Activated naive CD4-positive, alpha-beta T cell treated with anti-CD3 and anti-CD28 coated beads, Interleukin-2, amount 10 ng/mL, durations not matched to agents 7 days and 5 days (primary cell): ENCODE data around the gene LIPI.

Source experiments
- CTCF ChIA-PET: fragments of 350-600 bp; sonication (Branson Sonifier 250); formaldehyde crosslinking; loops from one replicate; lab custom pipeline; 2021; ENCODE audit warnings: antibody characterized with exemption; lab: Charles Lee
- DNase-seq: peaks from one replicate; pipeline ENCODE4 v3.0.0-alpha.2; 2020
- H3K27ac Mint-ChIP-seq: one replicate; pipeline ENCODE4 v1.8.0; 2021; ENCODE audit warnings: mild to moderate bottlenecking, moderate library complexity, mixed read lengths
- H3K27me3 Mint-ChIP-seq: one replicate; pipeline ENCODE4 v1.8.0; 2021; ENCODE audit warnings: mild to moderate bottlenecking, mixed read lengths
- H3K36me3 Mint-ChIP-seq: one replicate; pipeline ENCODE4 v1.8.0; 2021; ENCODE audit warnings: mixed read lengths
- H3K4me1 Mint-ChIP-seq: one replicate; pipeline ENCODE4 v1.8.0; 2021; ENCODE audit warnings: mixed read lengths
- H3K4me3 Mint-ChIP-seq: one replicate; pipeline ENCODE4 v1.8.0; 2021; ENCODE audit warnings: mild to moderate bottlenecking, moderate library complexity, mixed read lengths
- H3K9me3 Mint-ChIP-seq: one replicate; pipeline ENCODE4 v1.8.0; 2021; ENCODE audit warnings: mixed read lengths

LIPI gene

DNA sequence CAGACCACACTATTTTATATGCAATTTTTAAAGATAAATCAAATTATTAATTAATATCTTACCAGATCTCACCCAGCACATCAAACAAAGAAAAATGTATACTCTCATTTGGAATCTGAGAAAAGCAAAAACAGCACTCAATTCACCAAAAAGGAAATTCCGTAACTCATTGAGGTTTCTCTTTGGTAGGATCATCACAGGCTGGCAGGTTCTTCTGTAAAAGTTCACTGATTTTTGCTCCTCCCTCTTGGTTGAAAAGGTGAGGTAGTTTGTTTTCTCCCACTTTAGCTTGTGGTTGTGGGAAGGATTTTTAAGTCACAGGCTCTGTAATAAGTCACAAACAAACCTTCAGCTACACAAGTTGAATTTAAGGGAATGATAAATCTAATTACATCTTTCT is at the start of gene LIPI:
TSS of gene LIPI (minus strand) at position 218 of the 400 bp plus-strand sequence. CDS start at position 108, 110 bp downstream.
- no peaks in the 10 kb centered on the region for H3K36me3 Mint-ChIP-seq
- no peak within 1 kb of the TSS for H3K4me3 Mint-ChIP-seq
- H3K27ac Mint-ChIP-seq = no peak within 1 kb of the TSS
- DNase-seq = no peak
- peaks cover 10% of the 10 kb centered on the region for H3K27me3 Mint-ChIP-seq
- CTCF ChIA-PET = no interaction called here
- H3K9me3 Mint-ChIP-seq = no peaks in the 10 kb centered on the region
- H3K4me1 Mint-ChIP-seq = no peaks in the 10 kb centered on the region

DNA sequence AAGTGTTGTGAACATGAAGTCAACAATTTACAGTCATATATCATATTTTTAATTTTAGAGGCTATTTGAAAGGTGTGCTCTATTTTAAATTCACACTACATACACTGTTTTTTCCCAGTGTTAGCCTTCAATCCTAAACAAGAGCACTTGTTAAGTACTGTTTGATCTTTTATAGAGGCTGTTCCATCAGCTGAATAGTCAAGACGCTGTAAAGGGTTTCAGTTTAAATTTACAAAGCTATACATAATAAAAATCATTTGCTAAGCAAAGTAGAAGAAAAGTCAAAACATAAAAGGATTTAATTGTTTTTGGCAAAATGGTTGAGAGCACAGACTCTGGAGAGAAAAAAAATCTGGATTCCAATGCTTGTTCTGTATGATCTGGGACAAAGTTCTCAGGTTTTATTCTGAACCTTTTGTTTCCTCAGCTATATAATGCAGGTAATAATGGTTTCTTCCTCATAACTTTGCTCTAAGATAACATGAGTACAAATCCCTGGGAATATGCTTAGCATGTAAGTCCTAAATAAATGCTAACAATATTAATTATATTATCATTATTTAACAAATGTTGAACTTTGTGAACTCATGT is 49.5 kb upstream of the LIPI start:
- Mint-ChIP-seq H3K4me3 (no peak overlapping the region), H3K4me1 (no peaks in the 10 kb centered on the region), H3K27ac (no peak overlapping the region), H3K9me3 (no peaks in the 10 kb centered on the region), H3K36me3 (no peaks in the 10 kb centered on the region), H3K27me3 (no peaks in the 10 kb centered on the region)
- no peak for DNase-seq
- CTCF ChIA-PET = interaction anchor here (1.0 to 2.3 kb wide), 4 partner anchors 8 to 600 kb away, joined by 4 to 9 read pairs (median 4); no protein-coding TSS in a partner anchor

GRCh38 chr21:14259747-14260146 is 49.0 kb upstream of the LIPI start:
- no peaks in the 10 kb centered on the region for H3K4me1 Mint-ChIP-seq
- DNase-seq = no peak
- no peaks in the 10 kb centered on the region for H3K27me3 Mint-ChIP-seq
- H3K4me3 Mint-ChIP-seq = no peak overlapping the region
- no peaks in the 10 kb centered on the region for H3K9me3 Mint-ChIP-seq
- CTCF ChIA-PET = interaction anchor here (1.0 to 2.3 kb wide), 4 partner anchors 8 to 600 kb away, joined by 4 to 9 read pairs (median 4); no protein-coding TSS in a partner anchor
- H3K36me3 Mint-ChIP-seq = no peaks in the 10 kb centered on the region
- no peak overlapping the region for H3K27ac Mint-ChIP-seq

GRCh38 chr21:14251336-14251735 is 40.6 kb upstream of the LIPI start:
- Mint-ChIP-seq H3K36me3 (no peaks in the 10 kb centered on the region), H3K27me3 (peaks cover 4% of the 10 kb centered on the region), H3K27ac (no peak overlapping the region), H3K4me1 (peaks cover 2% of the 10 kb centered on the region), H3K9me3 (no peaks in the 10 kb centered on the region), H3K4me3 (no peak overlapping the region)
- CTCF ChIA-PET = interaction anchor here (1.1 to 1.9 kb wide), 3 partner anchors 8 to 12 kb away, joined by 4 to 9 read pairs (median 5); no protein-coding TSS in a partner anchor
- DNase-seq = no peak

GRCh38 chr21:14245711-14246110 is 35.0 kb upstream of the LIPI start:
- H3K36me3 Mint-ChIP-seq = no peaks in the 10 kb centered on the region
- no peak overlapping the region for H3K4me3 Mint-ChIP-seq
- no peaks in the 10 kb centered on the region for H3K4me1 Mint-ChIP-seq
- CTCF ChIA-PET = interaction anchor here (1.2 kb wide), 1 partner anchor 15 kb away, joined by 4 read pairs; no protein-coding TSS in a partner anchor
- no peak overlapping the region for H3K27ac Mint-ChIP-seq
- DNase-seq = no peak
- peaks cover 4% of the 10 kb centered on the region for H3K27me3 Mint-ChIP-seq
- H3K9me3 Mint-ChIP-seq = no peaks in the 10 kb centered on the region

GRCh38 chr21:14244911-14245310 is 34.2 kb upstream of the LIPI start:
- Mint-ChIP-seq H3K27ac (no peak overlapping the region), H3K4me1 (no peaks in the 10 kb centered on the region), H3K27me3 (peaks cover 4% of the 10 kb centered on the region), H3K36me3 (no peaks in the 10 kb centered on the region), H3K9me3 (no peaks in the 10 kb centered on the region), H3K4me3 (no peak overlapping the region)
- DNase-seq = no peak
- CTCF ChIA-PET = interaction anchor here (1.2 kb wide), 1 partner anchor 15 kb away, joined by 4 read pairs; no protein-coding TSS in a partner anchor

- no peak for DNase-seq
- Mint-ChIP-seq H3K27ac (no peak overlapping the region), H3K4me1 (no peaks in the 10 kb centered on the region), H3K27me3 (peaks cover 3% of the 10 kb centered on the region), H3K4me3 (no peak overlapping the region), H3K36me3 (no peaks in the 10 kb centered on the region), H3K9me3 (no peaks in the 10 kb centered on the region)
- CTCF ChIA-PET = interaction anchor here (1.5 kb wide), 1 partner anchor 8 kb away, joined by 5 read pairs; no protein-coding TSS in a partner anchor
These were observed 33.1 kb upstream of the LIPI start for GRCh38 chr21:14243874-14244273.

GRCh38 chr21:14243461-14243860 is 32.7 kb upstream of the LIPI start:
- Mint-ChIP-seq H3K27me3 (no peaks in the 10 kb centered on the region), H3K4me3 (no peak overlapping the region)
- CTCF ChIA-PET = interaction anchor here (1.5 kb wide), 1 partner anchor 9 kb away, joined by 5 read pairs; no protein-coding TSS in a partner anchor

GRCh38 chr21:14241297-14241696 is 30.5 kb upstream of the LIPI start:
- Mint-ChIP-seq H3K4me3 (no peak overlapping the region), H3K9me3 (no peaks in the 10 kb centered on the region), H3K27me3 (no peaks in the 10 kb centered on the region), H3K27ac (no peak overlapping the region), H3K4me1 (no peaks in the 10 kb centered on the region), H3K36me3 (no peaks in the 10 kb centered on the region)
- CTCF ChIA-PET = interaction anchor here (0.8 kb wide), 1 partner anchor 762 kb away, joined by 3 read pairs; no protein-coding TSS in a partner anchor
- no peak for DNase-seq

More at GRCh38 chr21:14243461-14243860, 32.7 kb upstream of the LIPI start:
- Mint-ChIP-seq H3K9me3 (no peaks in the 10 kb centered on the region), H3K27ac (no peak overlapping the region), H3K36me3 (no peaks in the 10 kb centered on the region), H3K4me1 (no peaks in the 10 kb centered on the region)
- DNase-seq = no peak

DNA sequence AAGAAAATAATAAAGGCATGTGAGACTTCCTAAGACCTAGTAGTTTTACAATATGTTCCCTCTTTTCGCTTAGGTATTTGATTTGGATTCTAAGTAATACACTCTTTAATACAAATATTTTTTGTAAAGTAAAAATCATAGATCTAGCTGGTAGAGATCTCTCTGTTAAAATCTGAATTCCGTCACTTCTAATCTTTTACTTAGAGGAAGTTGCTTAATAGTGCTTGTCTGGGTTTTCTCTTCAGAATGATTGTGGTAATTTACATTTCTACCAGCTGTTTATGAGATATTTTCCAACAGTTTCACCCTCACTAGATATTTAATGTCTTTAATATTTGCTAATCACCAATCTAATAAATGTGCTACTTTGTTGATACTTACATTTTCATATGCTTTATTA is 28.5 kb upstream of the LIPI start:
- Mint-ChIP-seq H3K36me3 (no peaks in the 10 kb centered on the region), H3K27ac (no peak overlapping the region), H3K4me3 (no peak overlapping the region), H3K27me3 (no peaks in the 10 kb centered on the region), H3K9me3 (no peaks in the 10 kb centered on the region), H3K4me1 (no peaks in the 10 kb centered on the region)
- no peak for DNase-seq
- CTCF ChIA-PET = interaction anchor here (0.7 to 1.1 kb wide), 2 partner anchors 13 to 82 kb away, joined by 3 to 4 read pairs; no protein-coding TSS in a partner anchor

DNA sequence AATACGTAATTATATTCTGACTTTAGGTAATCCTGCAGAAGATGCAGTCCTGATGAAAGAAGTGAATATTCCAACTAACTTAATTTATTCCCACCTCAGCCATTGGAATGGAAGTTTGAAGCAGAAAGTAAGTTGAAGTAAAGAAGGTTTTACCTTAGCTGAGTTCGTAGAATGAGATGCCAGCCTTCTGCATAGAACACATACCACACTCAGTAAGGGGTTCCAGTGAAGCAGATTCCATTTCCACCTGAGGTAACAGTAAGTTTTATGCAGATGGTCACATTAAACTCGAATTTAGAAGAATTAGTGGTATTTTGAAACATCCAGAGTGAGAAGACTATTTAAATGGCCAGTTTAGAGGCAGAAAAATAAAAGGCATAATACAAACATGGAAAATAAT is 25.4 kb upstream of the LIPI start:
- Mint-ChIP-seq H3K27ac (no peak overlapping the region), H3K36me3 (no peaks in the 10 kb centered on the region), H3K9me3 (no peaks in the 10 kb centered on the region), H3K27me3 (no peaks in the 10 kb centered on the region), H3K4me3 (no peak overlapping the region), H3K4me1 (no peaks in the 10 kb centered on the region)
- DNase-seq = no peak
- CTCF ChIA-PET = no interaction called here

GRCh38 chr21:14235101-14235500 is 24.3 kb upstream of the LIPI start:
- no peak overlapping the region for H3K27ac Mint-ChIP-seq
- no peak for DNase-seq
- H3K9me3 Mint-ChIP-seq = peaks cover 3% of the 10 kb centered on the region
- no peaks in the 10 kb centered on the region for H3K36me3 Mint-ChIP-seq
- no peak overlapping the region for H3K4me3 Mint-ChIP-seq
- H3K27me3 Mint-ChIP-seq = no peaks in the 10 kb centered on the region
- CTCF ChIA-PET = no interaction called here
- no peaks in the 10 kb centered on the region for H3K4me1 Mint-ChIP-seq

DNA sequence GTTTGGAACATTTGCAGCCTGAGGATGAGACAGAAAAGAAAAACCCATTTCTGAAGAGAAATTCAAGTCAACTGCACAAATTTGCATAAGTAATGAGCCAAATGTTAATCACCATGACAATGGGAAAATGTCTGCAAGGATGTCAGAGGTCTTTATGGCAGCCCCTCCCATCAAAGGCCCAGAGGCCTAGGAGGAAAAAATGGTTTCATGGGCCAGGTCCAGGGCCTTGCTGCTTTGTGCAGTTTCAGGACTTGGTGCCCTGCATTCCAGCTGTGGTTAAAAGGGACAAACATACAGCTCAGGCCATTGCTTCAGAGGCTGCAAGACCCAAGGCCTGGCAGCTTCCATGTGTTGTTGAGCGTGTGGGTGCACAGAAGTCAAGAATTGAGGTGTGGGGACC is 18.6 kb upstream of the LIPI start:
- Mint-ChIP-seq H3K27ac (no peak overlapping the region), H3K27me3 (no peaks in the 10 kb centered on the region), H3K4me1 (no peaks in the 10 kb centered on the region), H3K9me3 (peaks cover 14% of the 10 kb centered on the region), H3K36me3 (no peaks in the 10 kb centered on the region), H3K4me3 (no peak overlapping the region)
- CTCF ChIA-PET = no interaction called here
- DNase-seq = no peak

- CTCF ChIA-PET = no interaction called here
- DNase-seq = no peak
- Mint-ChIP-seq H3K27ac (no peak overlapping the region), H3K4me1 (no peaks in the 10 kb centered on the region), H3K9me3 (peaks cover under 1% of the 10 kb centered on the region), H3K4me3 (no peak overlapping the region), H3K36me3 (no peaks in the 10 kb centered on the region), H3K27me3 (no peaks in the 10 kb centered on the region)
These were observed 12.6 kb upstream of the LIPI start for GRCh38 chr21:14223365-14223764.
